NCI-H1417 (cell line): ENCODE measurements around the gene ST6GALNAC1.
"Not testable (repeated sequence)": the region's sequence is repeated elsewhere in the genome, so short reads cannot be mapped to it uniquely, and the experiment has no call there.

Source experiments
- DNase-seq, 3 experiments: peaks; one replicate each; lab custom pipeline; 2025; lab: John Stamatoyannopoulos, UW

The ST6GALNAC1 gene

GRCh38 chr17:76642994-76643393, 563 bp downstream of the ST6GALNAC1 start:
- DNase-seq: no peak

GRCh38 chr17:76642032-76642561, 1.5 kb downstream of the ST6GALNAC1 start:
- DNase-seq: no peak

GRCh38 chr17:76641501-76641900, 2.1 kb downstream of the ST6GALNAC1 start:
- peak in 1 of 3 experiments; percentile 20 for DNase-seq

- DNase-seq: no peak
These were observed 2.8 kb downstream of the ST6GALNAC1 start for GRCh38 chr17:76640550-76641380.

DNA sequence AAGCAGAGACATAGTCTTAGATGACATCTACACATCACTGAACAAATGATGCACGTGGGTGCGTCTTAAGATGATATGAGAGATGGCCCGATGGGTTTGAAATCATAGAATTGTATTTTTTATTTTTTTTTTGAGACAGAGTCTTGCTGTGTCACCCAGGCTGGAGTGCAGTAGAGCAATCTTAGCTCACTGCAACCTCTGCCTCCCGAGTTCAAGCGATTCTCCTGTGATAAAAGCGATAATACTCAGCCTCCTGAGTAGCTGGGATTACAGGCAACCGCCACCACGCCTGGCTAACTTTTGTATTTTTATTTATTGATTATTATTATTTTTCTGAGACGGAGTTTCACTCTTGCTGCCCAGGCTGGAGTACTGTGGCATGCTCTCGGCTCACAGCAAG, 5.3 kb downstream of the ST6GALNAC1 start:
- DNase-seq: no peak

- DNase-seq: not testable (repeated sequence)
These were observed 6.9 kb downstream of the ST6GALNAC1 start for GRCh38 chr17:76636486-76637206.

DNA sequence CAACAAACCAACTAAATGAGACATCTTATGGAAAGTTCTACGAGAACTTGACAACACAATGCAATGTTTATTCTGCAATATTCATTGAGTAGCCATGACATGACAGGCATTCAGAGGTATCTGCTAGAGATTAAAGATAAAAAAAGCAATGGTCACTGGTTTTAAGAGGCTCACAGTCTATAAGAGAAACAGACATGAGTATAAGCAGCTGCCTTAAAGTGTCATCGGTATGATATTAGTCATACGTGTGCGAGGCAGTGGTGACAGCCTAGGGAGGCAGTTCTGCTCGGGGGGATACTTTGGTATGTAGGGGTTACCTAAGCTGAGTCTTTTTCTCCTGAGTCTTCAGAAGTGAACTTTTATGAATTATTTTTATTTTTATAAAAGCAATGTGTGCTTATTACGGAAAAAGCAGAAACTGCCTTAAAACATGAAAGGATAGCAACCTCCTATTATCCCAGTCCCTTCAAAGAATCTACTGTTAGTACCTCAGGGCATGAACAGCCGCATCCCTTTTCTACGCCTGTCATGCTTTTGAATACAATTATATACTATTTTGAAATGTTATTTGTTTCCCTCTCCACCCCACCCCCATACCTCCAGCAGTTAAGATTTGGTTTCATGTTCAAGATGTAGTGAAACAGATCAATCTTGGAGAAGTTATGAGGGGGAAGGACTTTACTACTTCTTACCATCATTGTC, 7.7 kb downstream of the ST6GALNAC1 start:
- DNase-seq: no peak

DNA sequence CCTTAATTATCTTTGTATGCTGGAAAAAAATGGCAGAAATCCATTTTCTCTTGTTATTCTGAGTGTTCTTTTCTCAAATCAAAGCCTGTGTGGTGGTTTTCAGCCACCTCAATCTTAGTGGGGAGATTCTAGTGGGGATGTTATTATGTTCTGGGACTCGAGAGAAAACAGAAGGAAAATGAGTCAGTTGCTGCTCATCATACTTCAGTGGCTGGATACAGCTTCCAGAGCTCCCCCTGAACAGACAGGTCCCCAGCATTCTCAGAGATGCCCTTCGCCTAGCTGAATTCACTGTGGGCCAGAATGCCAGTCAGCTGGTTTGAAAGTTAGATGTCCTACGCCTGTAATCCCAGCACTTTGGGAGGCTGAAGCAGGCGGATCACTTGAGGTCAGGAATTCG, 8.5 kb downstream of the ST6GALNAC1 start:
- DNase-seq: no peak

GRCh38 chr17:76633628-76634328, 9.8 kb downstream of the ST6GALNAC1 start:
- DNase-seq: no peak

- no peak for DNase-seq
These were observed 11.6 kb downstream of the ST6GALNAC1 start for GRCh38 chr17:76631821-76632565.

DNA sequence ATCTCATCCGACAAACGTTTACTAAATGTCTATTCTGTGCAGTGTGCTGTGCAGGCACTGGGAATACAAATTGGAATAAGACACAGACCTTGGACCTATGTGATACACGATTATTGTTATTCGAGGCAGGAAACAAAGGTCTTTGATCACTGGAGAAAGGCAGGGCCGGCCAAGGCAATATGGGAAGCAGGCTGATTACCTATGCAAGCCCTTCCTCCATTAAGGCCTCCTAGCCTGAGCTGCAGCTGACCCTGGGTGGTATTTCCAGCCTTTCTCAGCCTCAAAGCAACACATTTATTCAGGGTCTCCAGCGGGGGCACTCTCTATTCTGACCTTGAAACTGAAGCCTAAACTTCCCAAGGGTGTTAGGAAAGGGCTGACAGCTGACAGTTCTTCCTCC, 13.4 kb downstream of the ST6GALNAC1 start:
- DNase-seq: no peak

- no peak for DNase-seq
These were observed 16.0 kb downstream of the ST6GALNAC1 start for GRCh38 chr17:76627510-76627909.

- no peak for DNase-seq
These were observed 17.1 kb downstream of the ST6GALNAC1 start for GRCh38 chr17:76626442-76626841.

- DNase-seq: no peak
These were observed 18.1 kb downstream of the ST6GALNAC1 start for GRCh38 chr17:76625496-76625895.

GRCh38 chr17:76623271-76624146, 20.0 kb downstream of the ST6GALNAC1 start:
- peak; percentile 56 to 76 (median 71) for DNase-seq

DNA sequence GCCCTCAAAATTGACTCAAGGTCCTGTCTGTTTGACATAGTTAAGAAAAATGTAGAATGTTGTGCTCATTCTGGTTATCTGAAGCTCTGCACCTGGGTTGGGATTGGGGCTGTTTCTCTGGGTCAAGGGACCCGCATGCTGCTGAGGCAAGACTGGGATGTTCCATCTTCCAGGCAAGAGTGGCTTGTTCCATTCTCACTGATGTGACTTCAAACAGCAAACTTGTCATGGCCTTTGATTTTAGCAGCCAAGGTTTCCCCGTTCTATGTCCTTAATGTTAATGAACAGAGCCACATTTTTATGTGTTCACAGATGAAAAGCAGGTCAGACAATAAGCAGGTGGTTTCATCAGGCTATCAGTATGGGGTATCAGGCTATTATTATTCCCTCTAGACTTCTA, 25.7 kb downstream of the ST6GALNAC1 start:
- DNase-seq: no peak

GRCh38 chr17:76614912-76615617, 28.5 kb downstream of the ST6GALNAC1 start:
- DNase-seq: no peak

DNA sequence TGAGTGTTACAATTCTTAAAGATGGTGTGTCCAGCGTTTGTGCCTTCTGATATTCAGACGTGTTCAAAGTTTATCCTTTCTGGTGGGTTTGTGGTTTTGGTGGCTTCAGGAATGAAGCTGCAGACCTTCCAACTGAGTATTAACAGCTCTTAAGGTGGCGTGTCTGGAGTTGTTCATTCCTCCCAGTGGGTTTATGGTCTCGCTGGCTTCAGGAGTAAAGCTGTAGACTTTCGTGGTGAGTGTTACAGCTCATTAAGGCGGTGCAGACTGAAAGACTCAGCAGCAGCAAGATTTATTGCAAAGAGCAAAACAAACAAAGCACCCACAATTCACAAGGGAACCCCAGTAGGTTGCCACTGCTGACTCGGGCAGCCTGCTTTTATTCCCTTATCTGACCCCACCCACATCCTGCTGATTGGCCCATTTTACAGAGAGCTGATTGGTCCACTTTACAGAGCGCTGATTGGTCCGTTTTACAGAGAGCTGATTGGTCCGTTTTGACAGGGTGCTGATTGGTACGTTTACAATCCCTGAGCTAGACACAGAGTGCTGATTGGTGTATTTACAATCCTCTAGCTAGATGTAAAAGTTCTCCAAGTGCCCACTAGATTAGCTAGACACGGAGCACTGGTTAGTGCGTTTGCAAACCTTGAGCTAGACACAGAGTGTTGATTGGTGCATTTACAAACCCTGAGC, 29.3 kb downstream of the ST6GALNAC1 start:
- not testable (repeated sequence) for DNase-seq
